ENCODE data around the gene FPGT. TPM values are rescaled to one million over a fixed set of nuclear protein-coding genes. Genes with fewer than 3 reads are reported as not detected.
"Not testable (repeated sequence)": the region's sequence is repeated elsewhere in the genome, so short reads cannot be mapped to it uniquely, and the experiment has no call there.

FPGT gene
- total RNA-seq, 8 experiments from 2014 or later: 1.2 to 17.0 (median 7.6) TPM

DNA sequence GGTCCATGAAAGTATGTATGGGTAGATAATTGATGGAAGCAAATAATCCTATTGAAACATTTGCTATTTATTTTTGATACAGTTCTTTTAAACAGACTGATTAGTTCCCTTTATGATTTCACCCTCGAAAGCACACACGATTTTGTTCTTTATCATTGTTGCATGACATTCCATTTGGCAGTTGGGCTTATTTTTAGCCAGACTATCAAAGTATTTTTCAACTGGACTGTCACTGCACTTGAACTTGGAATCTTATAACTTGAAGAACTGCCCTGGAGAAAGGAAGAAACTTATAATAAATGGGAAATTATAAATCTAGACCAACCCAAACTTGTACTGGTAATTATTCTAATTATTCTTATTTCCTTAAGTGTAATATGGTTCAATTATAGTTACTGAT lies 37.1 kb downstream of the FPGT start, which contains the start of gene TNNI3K:
Gene TNNI3K (plus strand): TSS at position 235 of the 400 bp plus-strand sequence. CDS start 65 bp downstream, at position 300.
- H3K4me3 ChIP-seq: no peak within 1 kb of the TSS
- 6 to 100% (median 85%) methylated on average over 2 of the region's 2 CpGs for WGBS, 10 experiments
- no peak within 1 kb of the TSS for H3K27ac ChIP-seq
- in situ Hi-C loops (cut with MboI; ENCODE audit: low pct_unique_long_range_greater_than_20kb in 2 of 9, low sequenced_read_pairs in 9 of 9, unreplicated experiment in 9 of 9): no loop called here
- no peaks in the 10 kb centered on the region for H3K4me1 ChIP-seq (replicated peaks in 1 of 2)
- ATAC-seq (replicated peaks in 6 of 8): no peak

DNA sequence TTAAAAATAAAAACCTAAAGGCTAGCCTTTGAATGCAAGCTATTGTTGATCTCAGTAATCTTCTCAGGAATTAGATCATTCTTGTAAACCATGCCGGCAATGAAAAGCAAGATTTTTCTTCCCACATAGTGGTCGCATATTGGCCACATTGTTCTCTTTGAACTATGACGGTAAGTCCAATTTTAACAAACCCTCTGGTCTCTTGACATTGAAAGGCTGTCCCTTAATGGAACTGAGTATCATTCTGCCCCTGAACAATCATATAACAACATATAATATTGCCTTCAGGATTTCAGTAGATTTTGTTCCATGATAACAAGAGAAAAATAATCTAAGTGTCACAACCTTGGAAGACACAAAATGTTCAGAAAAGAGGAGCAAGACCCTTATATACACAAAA lies 38.4 kb downstream of the FPGT start:
- Histone ChIP-seq H3K4me3 (no peak overlapping the region), H3K4me1 (replicated peaks in 1 of 2) (no peaks in the 10 kb centered on the region), H3K27ac (no peak overlapping the region)
- WGBS, 10 experiments: 39 to 100% (median 91%) methylated on average over 3 of the region's 3 CpGs; no CpG with 5 or more reads in 1 of the 10 experiments
- ATAC-seq (replicated peaks in 6 of 8): no peak
- in situ Hi-C loops (cut with MboI; ENCODE audit: low pct_unique_long_range_greater_than_20kb in 2 of 9, low sequenced_read_pairs in 9 of 9, unreplicated experiment in 9 of 9): no loop called here

DNA sequence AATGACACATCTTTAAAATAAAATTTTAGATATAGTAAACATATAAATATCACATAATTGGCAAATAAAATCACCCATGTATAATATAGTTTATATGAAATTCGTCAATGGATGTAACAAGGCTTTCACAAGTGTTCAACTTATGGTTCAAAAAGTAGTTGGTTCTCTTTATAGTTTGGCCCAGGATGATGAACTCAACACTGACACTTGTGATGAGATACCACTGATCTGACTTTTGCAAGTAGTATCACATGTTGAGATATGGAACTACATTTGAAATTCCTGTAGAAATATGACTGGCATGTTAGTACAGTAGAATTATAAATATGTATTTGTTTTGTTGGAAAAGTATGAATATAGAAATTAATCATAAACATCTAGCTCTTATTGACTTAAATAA lies 39.0 kb downstream of the FPGT start:
- 0 to 83% (median 50%) methylated on average over 1 of the region's 1 CpG; no CpG with 5 or more reads in 3 of the 10 experiments for WGBS, 10 experiments
- in situ Hi-C loops (cut with MboI; ENCODE audit: low pct_unique_long_range_greater_than_20kb in 2 of 9, low sequenced_read_pairs in 9 of 9, unreplicated experiment in 9 of 9): no loop called here
- Histone ChIP-seq H3K4me3 (no peak overlapping the region), H3K4me1 (replicated peaks in 1 of 2) (no peaks in the 10 kb centered on the region), H3K27ac (no peak overlapping the region)
- ATAC-seq (replicated peaks in 6 of 8): no peak

DNA sequence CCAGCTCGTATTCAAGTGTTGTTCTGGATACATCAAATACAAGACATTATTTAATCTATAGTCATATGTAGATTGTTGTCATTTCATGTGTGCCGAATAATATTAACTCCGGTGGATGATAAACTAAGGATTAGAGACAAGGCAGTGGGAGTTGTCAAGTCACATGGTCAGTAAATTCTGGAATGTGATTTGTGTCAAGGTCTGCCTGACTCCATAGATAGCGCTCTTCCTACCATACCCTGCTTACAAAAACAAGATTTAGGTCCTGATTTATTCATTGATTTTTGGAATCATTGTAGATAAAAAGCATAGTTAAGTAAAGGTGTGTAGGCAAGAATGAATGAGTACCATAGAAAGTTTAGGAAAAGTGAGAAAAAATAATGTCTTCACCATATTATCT lies 39.7 kb downstream of the FPGT start:
- Histone ChIP-seq H3K27ac (no peak overlapping the region), H3K4me1 (replicated peaks in 1 of 2) (no peaks in the 10 kb centered on the region), H3K4me3 (no peak overlapping the region)
- in situ Hi-C loops (cut with MboI; ENCODE audit: low pct_unique_long_range_greater_than_20kb in 2 of 9, low sequenced_read_pairs in 9 of 9, unreplicated experiment in 9 of 9): no loop called here
- WGBS, 10 experiments: 8 to 95% (median 91%) methylated on average over 1 to 4 of the region's 4 CpGs; no CpG with 5 or more reads in 2 of the 10 experiments
- no peak for ATAC-seq (replicated peaks in 6 of 8)

DNA sequence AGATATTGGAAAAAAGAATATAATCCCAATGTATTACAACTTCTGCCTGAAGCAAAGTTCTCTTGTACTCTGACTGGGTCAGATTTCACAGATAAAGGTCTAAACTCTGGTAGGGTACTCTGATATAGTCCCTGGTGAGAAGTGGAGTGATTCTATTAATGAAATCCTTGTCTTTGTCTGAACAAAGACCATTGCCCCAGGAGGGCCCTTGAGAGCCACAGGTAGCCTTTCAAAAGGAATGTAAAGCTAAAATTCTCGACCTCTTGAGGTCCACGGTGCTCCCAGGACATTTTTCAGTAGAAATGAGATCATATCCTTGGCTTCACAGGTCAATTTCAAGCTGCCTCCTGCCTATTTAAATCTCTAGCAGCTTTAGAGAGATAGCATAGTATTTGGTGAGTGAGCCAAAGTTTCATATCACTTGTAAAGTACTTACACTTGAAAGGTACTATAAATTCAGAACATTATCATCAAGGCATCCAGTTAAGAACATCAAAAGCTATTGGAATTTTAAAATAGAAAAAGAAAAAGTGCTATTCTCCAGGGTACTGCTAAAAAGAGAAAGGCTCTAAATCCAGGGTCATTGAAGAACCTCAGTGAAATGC lies 47.2 kb downstream of the FPGT start:
- Histone ChIP-seq H3K4me3 (no peak overlapping the region), H3K27ac (no peak overlapping the region), H3K4me1 (replicated peaks in 1 of 2) (peaks cover 6 to 9% of the 10 kb centered on the region in 2 donors)
- in situ Hi-C loops (cut with MboI; ENCODE audit: low pct_unique_long_range_greater_than_20kb in 2 of 9, low sequenced_read_pairs in 9 of 9, unreplicated experiment in 9 of 9): no loop called here
- ATAC-seq (replicated peaks in 6 of 8): no peak
- 0% methylated on average over 1 to 2 of the region's 2 CpGs; no CpG with 5 or more reads in 3 of the 10 experiments for WGBS, 10 experiments

DNA sequence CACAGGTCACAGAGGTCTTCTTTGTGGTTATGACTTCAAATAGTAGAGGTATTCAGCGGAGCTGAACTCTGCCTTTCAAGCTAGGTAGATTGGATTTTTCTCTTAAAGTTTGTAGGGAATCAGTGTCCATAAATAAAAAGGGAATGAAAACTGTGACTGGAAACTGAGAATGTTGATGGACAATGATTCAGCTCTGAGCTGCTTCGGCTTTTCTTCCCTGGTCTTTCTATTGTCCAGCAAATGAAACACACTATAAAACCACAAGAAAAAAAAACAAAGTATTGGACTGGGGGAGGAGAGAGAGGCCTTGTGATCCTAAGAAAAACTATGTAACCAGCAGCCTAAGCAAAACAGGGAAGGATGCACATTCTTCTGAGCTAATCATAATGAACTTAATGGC lies 48.3 kb downstream of the FPGT start:
- 0 to 93% (median 64%) methylated on average over 1 to 2 of the region's 2 CpGs for WGBS, 10 experiments

DNA sequence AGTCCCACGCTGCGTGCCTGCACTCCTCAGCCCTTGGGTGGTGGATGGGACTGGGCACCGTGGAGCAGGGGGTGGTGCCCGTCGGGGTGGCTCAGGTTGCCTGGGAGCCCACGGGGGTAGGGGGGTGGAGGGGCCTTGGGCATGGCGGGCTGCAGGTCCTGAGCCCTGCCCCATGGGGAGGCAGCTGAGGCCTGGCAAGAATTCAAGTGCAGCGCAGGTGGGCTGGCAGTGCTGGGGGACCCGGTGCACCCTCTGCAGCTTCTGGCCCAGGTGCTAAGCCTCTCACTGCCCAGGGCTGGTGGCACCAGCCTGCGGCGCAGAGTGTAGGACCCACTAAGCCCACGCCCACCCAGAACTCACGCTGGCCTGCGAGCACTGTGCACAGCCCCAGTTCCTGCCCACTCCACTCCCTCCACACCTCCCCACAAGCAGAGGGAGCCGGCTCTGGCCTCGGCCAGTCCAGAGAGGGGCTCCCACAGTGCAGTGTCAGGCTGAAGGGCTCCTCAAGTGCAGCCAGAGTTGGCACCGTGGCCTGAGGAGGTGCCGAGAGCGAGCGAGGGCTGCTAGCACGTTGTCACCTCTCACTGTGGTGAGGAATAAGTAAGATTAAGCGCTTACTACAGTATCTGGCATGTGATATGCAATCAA lies 50.0 kb downstream of the FPGT start:
- 6 to 93% (median 90%) methylated on average over 1 to 16 of the region's 22 CpGs; no CpG with 5 or more reads in 5 of the 10 experiments for WGBS, 10 experiments
- Histone ChIP-seq H3K4me1 (replicated peaks in 1 of 2) (peaks cover 6 to 9% of the 10 kb centered on the region in 2 donors), H3K4me3 (no peak overlapping the region), H3K27ac (no peak overlapping the region)
- no peak for ATAC-seq (replicated peaks in 6 of 8)
- in situ Hi-C loops (cut with MboI; ENCODE audit: low pct_unique_long_range_greater_than_20kb in 2 of 9, low sequenced_read_pairs in 9 of 9, unreplicated experiment in 9 of 9): no loop called here

More for the DNA sequence above, 48.3 kb downstream of the FPGT start:
- ATAC-seq (replicated peaks in 6 of 8): peak in 5 of 8 experiments; percentile 51 to 73 (median 58)
- Histone ChIP-seq H3K4me1 (replicated peaks in 1 of 2) (peaks cover 6 to 9% of the 10 kb centered on the region in 2 donors), H3K4me3 (no peak overlapping the region), H3K27ac (no peak overlapping the region)
- in situ Hi-C loops (cut with MboI; ENCODE audit: low pct_unique_long_range_greater_than_20kb in 2 of 9, low sequenced_read_pairs in 9 of 9, unreplicated experiment in 9 of 9): no loop called here

DNA sequence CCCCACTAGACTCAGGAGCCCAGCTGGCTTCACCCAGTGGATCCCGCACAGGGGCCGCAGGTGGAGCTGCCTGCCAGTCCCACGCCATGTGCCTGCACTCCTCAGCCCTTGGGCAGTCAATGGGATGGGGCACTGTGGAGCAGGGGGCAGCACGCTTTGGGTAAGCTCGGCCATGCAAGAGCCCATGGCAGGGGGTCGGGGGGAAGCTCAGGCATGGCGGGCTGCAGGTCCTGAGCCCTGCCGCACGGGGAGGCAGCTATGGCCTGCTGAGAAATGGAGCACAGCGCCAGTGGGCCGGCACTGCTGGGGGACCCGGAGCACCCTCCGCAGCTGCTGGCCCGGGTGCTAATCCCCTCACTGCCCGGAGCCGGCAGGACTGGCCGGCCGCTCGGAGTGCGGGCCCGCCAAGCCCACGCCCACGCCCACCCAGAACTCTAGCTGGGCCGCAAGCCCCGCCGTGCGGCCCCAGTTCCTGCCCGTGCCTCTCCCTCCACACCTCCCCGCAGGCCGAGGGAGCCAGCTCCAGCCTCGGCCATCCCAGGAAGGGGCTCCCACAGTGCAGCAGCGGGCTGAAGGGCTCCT lies 55.3 kb downstream of the FPGT start:
- H3K4me1 ChIP-seq (replicated peaks in 1 of 2); H3K27ac ChIP-seq; H3K4me3 ChIP-seq; in situ Hi-C loops (cut with MboI; ENCODE audit: low pct_unique_long_range_greater_than_20kb in 2 of 9, low sequenced_read_pairs in 9 of 9, unreplicated experiment in 9 of 9); ATAC-seq (replicated peaks in 6 of 8): not testable (repeated sequence)
- WGBS, 10 experiments: 67 to 100% (median 87%) methylated on average over 2 to 9 of the region's 32 CpGs; no CpG with 5 or more reads in 6 of the 10 experiments

Other genes starting within 250 kb of the FPGT start
- gene LRRIQ3, start 66 bp upstream of the FPGT start, total RNA-seq: 1 to 10 TPM in 2 of 8 experiments, under 1 TPM in 6; 0.04 to 1.8 (median 0.51) TPM
- 1 to 10 TPM in 4 of 8 experiments, under 1 TPM in 2, not detected in 2; 0.08 to 5.3 (median 1.6) TPM for gene TNNI3K, start 37.1 kb downstream of the FPGT start, total RNA-seq